Spleen (tissue), 7 donors: ENCODE results near the gene PEF1.

ENCODE experiments used
- CTCF ChIP-seq, 11 experiments: fragments of 200-600 bp in 7 of 11; fragments of 450-650 bp in 4 of 11; sonication (generic) in 4 of 11; IDR thresholded peaks in 8 of 11; conservative IDR thresholded peaks in 3 of 11; 1 replicate in 7 of 11; 2 replicates in 4 of 11; pipeline versions ENCODE4 v1.4.0 to v1.8.0; 2016 to 2021; ENCODE audit warnings: antibody characterized with exemption in 11 of 11, inconsistent platforms in 4 of 11, mild to moderate bottlenecking in 1 of 11
- POLR2AphosphoS5 ChIP-seq, 3 donors: sonication (generic); formaldehyde crosslinking; IDR thresholded peaks; one replicate each; pipeline ENCODE4 v1.5.1; 2017; ENCODE audit warnings: antibody characterized with exemption in 3 of 3
- donor health status: DM: no; HTN: no; CAD: no; lungs with moderate emphysema.
- donor health status: DM: no; HTN: no; CAD: no.
- donor health status: DM: no; HTN: no; CAD: no.

GRCh38 chr1:31689379-31689778 lies 44.7 kb upstream of the PEF1 start:
- no peak for TF ChIP-seq CTCF (IDR thresholded peaks at IDR 0.05 in 8 of 11, conservative IDR thresholded peaks at IDR 0.05 in 3 of 11)
- TF ChIP-seq POLR2AphosphoS5 (IDR thresholded peaks at IDR 0.05): no peak
